ENCODE measurements around the gene PADI1. TPM values are rescaled to one million over a fixed set of nuclear protein-coding genes. Genes with fewer than 3 reads are reported as not detected.

The PADI1 gene
- total and polyA plus RNA-seq, 2 of the 8 experiments (the other 6 are each of a cell fraction or from before 2014, with no cell fraction given), result 0.20 to 0.30 TPM

DNA sequence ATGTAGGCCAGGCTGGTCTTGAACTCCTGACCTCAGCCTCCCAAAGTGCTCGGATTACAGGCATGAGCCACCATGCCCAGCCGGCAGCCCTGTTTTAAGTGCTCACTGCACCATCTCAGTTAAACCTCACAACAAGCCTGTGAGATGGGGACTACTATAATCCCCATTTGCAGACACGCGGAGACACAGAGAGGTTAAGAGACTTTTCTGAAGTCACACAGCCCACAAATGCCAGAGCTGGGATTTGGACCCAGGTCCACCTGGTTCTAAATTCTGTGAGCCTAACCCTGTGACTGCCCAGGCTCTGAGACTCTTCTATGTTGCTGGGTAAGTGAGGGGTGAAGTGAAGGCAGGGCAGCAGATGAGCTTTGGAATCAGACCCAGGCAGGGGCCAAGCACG, 6.4 kb downstream of the PADI1 start:
- Histone ChIP-seq H3K9me3 (ENCODE audit: insufficient read depth in 2 of 2, low read depth in 1 of 2, low read length in 1 of 2) (no peaks in the 10 kb centered on the region), H2BK15ac (ENCODE audit: low read length) (no peak overlapping the region), H2BK12ac (ENCODE audit: low read depth, low read length) (no peak overlapping the region), H3K79me2 (ENCODE audit: control insufficient read depth in 1 of 2, insufficient read depth in 2 of 2, low read length in 2 of 2) (no peaks in the 10 kb centered on the region), H4K8ac (ENCODE audit: extremely low read depth, insufficient read depth, low read length) (no peak overlapping the region), H3K14ac (ENCODE audit: insufficient read length) (no peak overlapping the region), H3K56ac (replicated peaks; ENCODE audit: insufficient read length, low read depth, low read length) (no peak overlapping the region), H2AK5ac (ENCODE audit: low read depth, low read length) (no peak overlapping the region), H3K4me2 (ENCODE audit: insufficient read depth in 1 of 2, low read depth in 2 of 2, low read length in 2 of 2) (no peak overlapping the region), H3K23me2 (ENCODE audit: low read depth, low read length) (no peaks in the 10 kb centered on the region), H3K18ac (ENCODE audit: extremely low read depth, low read length) (no peak overlapping the region), H2AFZ (ENCODE audit: low read length) (no peak overlapping the region), H4K91ac (replicated peaks; ENCODE audit: insufficient read length, low read length) (no peak overlapping the region), H3K9ac (replicated peaks in 1 of 4; ENCODE audit: extremely low read depth in 1 of 4, low read depth in 3 of 4, low read length in 3 of 4) (no peak overlapping the region), H3K27ac (ENCODE audit: low read depth, low read length) (no peak overlapping the region), H2BK5ac (ENCODE audit: low read depth, low read length) (no peak overlapping the region), H4K5ac (ENCODE audit: insufficient read length, low read depth, low read length) (no peak overlapping the region), H3K27me3 (replicated peaks in 1 of 4; ENCODE audit: control insufficient read depth in 3 of 4, extremely low read depth in 1 of 4, insufficient read depth in 3 of 4, low read length in 3 of 4) (peaks cover 0 to 3% (median 0%) of the 10 kb centered on the region in 4 experiments; a peak in 2 of 7 replicates), H3K23ac (ENCODE audit: insufficient read length) (no peak overlapping the region), H3K4me3 (ENCODE audit: extremely low read depth in 1 of 4, insufficient read depth in 2 of 4, low read depth in 3 of 4, low read length in 4 of 4) (no peak overlapping the region), H3K4ac (replicated peaks; ENCODE audit: insufficient read length, low read depth, low read length) (no peak overlapping the region), H2BK120ac (replicated peaks; ENCODE audit: low read depth, low read length) (no peak overlapping the region), H4K20me1 (replicated peaks in 1 of 2; ENCODE audit: control insufficient read depth in 1 of 2, insufficient read depth in 2 of 2, low read length in 2 of 2) (no peaks in the 10 kb centered on the region), H3K36me3 (ENCODE audit: control insufficient read depth in 2 of 4, insufficient read depth in 4 of 4, low read length in 3 of 4) (no peaks in the 10 kb centered on the region), H3K4me1 (replicated peaks in 1 of 4; ENCODE audit: control insufficient read depth in 3 of 4, insufficient read depth in 4 of 4, low read length in 3 of 4) (peaks cover 0 to 14% (median 5%) of the 10 kb centered on the region in 4 experiments; a peak in 6 of 7 replicates), H2BK20ac (ENCODE audit: low read length) (no peak overlapping the region), H3K79me1 (ENCODE audit: low read depth, low read length) (no peaks in the 10 kb centered on the region; the same call in 1 of the 2 replicates)
- no peak for TF ChIP-seq GABPA (IDR thresholded peaks at IDR 0.05; ENCODE audit: borderline replicate concordance, insufficient read depth, low read length)
- TF ChIP-seq TAF1 (IDR thresholded peaks at IDR 0.05; ENCODE audit: low read depth, low read length), result no peak
- TF ChIP-seq BACH1 (IDR thresholded peaks at IDR 0.05; ENCODE audit: low read length), result no peak
- no peak for TF ChIP-seq RNF2 (IDR thresholded peaks at IDR 0.05; ENCODE audit: borderline replicate concordance, low read depth, low read length, missing control alignments, poor library complexity, severe bottlenecking)
- TF ChIP-seq BRCA1 (IDR thresholded peaks at IDR 0.05; ENCODE audit: low read depth, low read length), result no peak
- no peak for TF ChIP-seq MAFK (IDR thresholded peaks at IDR 0.05; ENCODE audit: low read depth, low read length)
- no peak for TF ChIP-seq BCL11A (IDR thresholded peaks at IDR 0.05; ENCODE audit: low read depth in 2 of 2, low read length in 2 of 2)
- no peak for TF ChIP-seq JUND (IDR thresholded peaks at IDR 0.05; ENCODE audit: low read length)
- TF ChIP-seq SUZ12 (IDR thresholded peaks at IDR 0.05; ENCODE audit: low read length), result no peak
- TF ChIP-seq SP4 (IDR thresholded peaks at IDR 0.05; ENCODE audit: low read length), result no peak
- no peak for TF ChIP-seq CTBP2 (IDR thresholded peaks at IDR 0.05; ENCODE audit: borderline replicate concordance, insufficient read depth, insufficient read length, low read length)
- no peak for TF ChIP-seq RXRA (IDR thresholded peaks at IDR 0.05; ENCODE audit: insufficient read depth, low read depth, low read length)
- no peak for TF ChIP-seq SP2 (IDR thresholded peaks at IDR 0.05; ENCODE audit: low read length)
- TF ChIP-seq TCF12 (IDR thresholded peaks at IDR 0.05; ENCODE audit: low read depth, low read length), result no peak
- FAIRE-seq (no peak), DNase-seq (ENCODE audit: low read depth in 1 of 2, low spot score in 2 of 2) (no peak)
- WGBS, 2 experiments (ENCODE audit: extremely low coverage in 1 of 2, insufficient coverage in 1 of 2, insufficient read length in 1 of 2, insufficient replicate concordance in 2 of 2, low coverage in 1 of 2, low lambda C conversion rate in 2 of 2, missing lambda C conversion rate in 1 of 2), result 80% methylated on average over 5 of the region's 5 CpGs; no CpG with 5 or more reads in 1 of the 2 experiments
- CTCF ChIA-PET (ENCODE audit: partially characterized antibody), result interaction anchor here (2.5 kb wide), 1 partner anchor 26 kb away, joined by 18 read pairs; no protein-coding TSS in a partner anchor
- POLR2A ChIA-PET (ENCODE audit: partially characterized antibody), result no interaction called here
